ENCODE results near the gene ERG28.
"Not testable (repeated sequence)": the region's sequence is repeated elsewhere in the genome, so short reads cannot be mapped to it uniquely, and the experiment has no call there.

ERG28 gene

DNA sequence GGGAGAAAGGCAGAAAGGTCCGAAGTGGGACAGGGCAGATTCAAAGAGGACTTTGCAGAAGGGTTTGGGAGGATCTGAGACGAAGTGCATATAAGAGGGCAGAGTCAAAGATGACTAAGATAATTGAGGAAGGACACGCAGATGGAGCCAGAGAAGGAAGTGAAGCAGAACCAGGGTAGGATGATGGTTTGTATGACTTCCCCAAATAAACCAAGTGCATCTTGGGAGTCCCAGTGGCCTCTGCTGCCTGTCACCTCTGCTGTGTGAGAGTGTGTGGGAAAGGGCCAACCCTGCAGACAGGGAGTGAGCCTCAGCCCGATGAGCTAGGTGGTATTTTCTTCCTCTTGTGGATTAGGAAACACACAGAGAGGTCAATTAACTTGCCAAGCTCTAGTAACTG lies 45.5 kb downstream of the ERG28 start:
- peak; percentile 26 for DNase-seq

DNA sequence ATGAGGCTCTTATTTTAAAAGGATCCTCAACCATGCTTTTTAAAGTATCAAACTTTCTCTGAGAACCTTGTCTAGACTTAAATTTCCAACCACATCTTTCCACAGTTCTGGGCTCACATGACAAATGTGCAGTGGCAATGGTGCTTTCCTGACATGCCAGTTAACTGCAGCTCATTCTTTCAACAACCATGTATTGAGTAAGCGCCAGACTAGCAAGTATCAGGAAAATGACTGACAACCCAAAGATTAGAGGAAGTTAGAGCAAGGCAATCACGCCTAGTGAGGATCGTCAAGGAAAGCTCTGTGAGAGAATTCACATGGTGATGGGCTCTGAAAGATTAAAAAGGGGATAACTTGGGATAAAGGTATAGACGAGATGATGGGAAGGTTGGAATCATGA lies 46.5 kb downstream of the ERG28 start:
- peak; percentile 5 for DNase-seq

- no peak for DNase-seq
Observed at GRCh38 chr14:75612157-75612556, 48.5 kb downstream of the ERG28 start.

DNA sequence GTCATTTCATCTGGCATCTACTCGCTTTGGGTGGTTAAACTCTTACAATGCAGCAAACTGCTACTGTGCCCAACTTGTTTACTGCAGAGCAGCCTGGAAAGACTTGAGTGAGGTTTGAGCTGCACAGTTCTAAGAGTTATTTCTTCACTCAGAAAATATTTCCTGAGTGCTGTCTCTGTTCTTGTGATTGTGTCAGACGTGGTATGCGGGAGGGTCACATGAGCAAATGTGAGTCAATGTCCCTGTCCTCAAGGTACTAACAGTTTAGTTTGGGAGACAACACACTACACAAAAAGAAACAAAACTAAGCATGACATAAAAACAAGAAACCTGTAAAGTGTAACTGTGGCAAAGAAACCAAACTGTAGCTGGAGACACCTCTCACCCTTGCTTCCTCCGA lies 49.8 kb downstream of the ERG28 start:
- no peak for DNase-seq

- DNase-seq, result peak; percentile 7
Observed at GRCh38 chr14:75609606-75610475, 50.8 kb downstream of the ERG28 start.

DNA sequence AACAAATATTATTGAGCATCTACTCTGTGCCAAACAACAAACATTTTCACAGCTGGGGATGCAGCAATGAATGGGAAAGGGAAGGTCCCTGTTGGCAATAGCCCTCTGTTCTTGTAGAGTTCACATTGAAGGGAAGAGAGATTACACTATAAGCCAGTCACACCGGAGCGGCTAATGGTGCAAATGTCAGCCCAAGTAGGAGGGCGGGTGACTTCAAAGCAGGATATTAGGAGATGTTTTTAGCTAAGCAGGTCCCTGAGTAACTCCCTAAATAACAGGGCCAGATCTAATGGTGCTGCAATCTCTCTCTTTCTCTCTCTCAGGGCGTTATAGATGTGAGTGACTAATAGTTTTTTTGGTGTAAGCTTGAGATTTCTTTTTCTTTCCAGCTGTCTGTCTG lies 51.6 kb downstream of the ERG28 start:
- no peak for DNase-seq

- no peak for DNase-seq
Observed at GRCh38 chr14:75607842-75608640, 52.6 kb downstream of the ERG28 start.

GRCh38 chr14:75607044-75607443 lies 53.6 kb downstream of the ERG28 start:
- DNase-seq, result no peak

- DNase-seq, result no peak
Observed at GRCh38 chr14:75605916-75606315, 54.8 kb downstream of the ERG28 start.

GRCh38 chr14:75604979-75605851 lies 55.5 kb downstream of the ERG28 start:
- no peak for DNase-seq

- DNase-seq, result no peak
Observed at GRCh38 chr14:75602503-75602902, 58.2 kb downstream of the ERG28 start.

GRCh38 chr14:75601061-75601460 lies 59.6 kb downstream of the ERG28 start:
- not testable (repeated sequence) for DNase-seq

DNA sequence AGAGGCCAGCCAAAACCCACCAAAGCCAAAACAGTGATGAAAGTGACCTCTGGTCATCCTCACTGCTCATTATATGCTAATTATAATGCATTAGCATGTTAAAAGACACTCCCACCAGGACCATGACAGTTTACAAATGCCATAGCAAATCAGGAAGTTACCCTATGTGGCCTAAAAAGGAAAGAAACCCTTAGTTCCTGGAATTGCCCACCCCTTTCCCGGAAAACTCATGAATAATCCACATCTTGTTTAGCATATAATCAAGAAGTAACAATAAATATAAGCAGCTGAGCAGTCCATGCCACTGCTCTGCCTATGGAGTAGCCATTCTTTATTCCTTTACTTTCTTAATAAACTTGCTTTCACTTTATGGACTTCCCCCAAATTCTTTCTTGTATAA lies 60.6 kb downstream of the ERG28 start:
- DNase-seq, result not testable (repeated sequence)
